Epithelial cell of esophagus (primary cell): ENCODE results near the gene NKX6-2.
"Not testable (repeated sequence)": the region's sequence is repeated elsewhere in the genome, so short reads cannot be mapped to it uniquely, and the experiment has no call there.

Source experiments
- DNase-seq: peaks from one replicate; pipeline ENCODE4 v3.0.0; 2010; ENCODE audit warnings: low read depth
- H3K4me3 ChIP-seq: 2 replicates; pipeline ENCODE4 v1.5.1; 2011; ENCODE audit warnings: mild to moderate bottlenecking, low read length, control low read depth
- TF ChIP-seq, protein P1 (sequence below): IDR thresholded peaks from 2 replicates; pipeline ENCODE4 v1.5.1; 2011; ENCODE audit warnings: low read depth, mild to moderate bottlenecking, low read length, control low read depth, inconsistent platforms; ENCODE audit not compliant: insufficient read depth; ENCODE audit errors: missing control alignments

The NKX6-2 gene

GRCh38 chr10:132802694-132803320, 16.9 kb upstream of the NKX6-2 start:
- no peak overlapping the region for H3K4me3 ChIP-seq
- no peak for DNase-seq
- TF ChIP-seq, protein P1, sequence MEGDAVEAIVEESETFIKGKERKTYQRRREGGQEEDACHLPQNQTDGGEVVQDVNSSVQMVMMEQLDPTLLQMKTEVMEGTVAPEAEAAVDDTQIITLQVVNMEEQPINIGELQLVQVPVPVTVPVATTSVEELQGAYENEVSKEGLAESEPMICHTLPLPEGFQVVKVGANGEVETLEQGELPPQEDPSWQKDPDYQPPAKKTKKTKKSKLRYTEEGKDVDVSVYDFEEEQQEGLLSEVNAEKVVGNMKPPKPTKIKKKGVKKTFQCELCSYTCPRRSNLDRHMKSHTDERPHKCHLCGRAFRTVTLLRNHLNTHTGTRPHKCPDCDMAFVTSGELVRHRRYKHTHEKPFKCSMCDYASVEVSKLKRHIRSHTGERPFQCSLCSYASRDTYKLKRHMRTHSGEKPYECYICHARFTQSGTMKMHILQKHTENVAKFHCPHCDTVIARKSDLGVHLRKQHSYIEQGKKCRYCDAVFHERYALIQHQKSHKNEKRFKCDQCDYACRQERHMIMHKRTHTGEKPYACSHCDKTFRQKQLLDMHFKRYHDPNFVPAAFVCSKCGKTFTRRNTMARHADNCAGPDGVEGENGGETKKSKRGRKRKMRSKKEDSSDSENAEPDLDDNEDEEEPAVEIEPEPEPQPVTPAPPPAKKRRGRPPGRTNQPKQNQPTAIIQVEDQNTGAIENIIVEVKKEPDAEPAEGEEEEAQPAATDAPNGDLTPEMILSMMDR, result no peak

DNA sequence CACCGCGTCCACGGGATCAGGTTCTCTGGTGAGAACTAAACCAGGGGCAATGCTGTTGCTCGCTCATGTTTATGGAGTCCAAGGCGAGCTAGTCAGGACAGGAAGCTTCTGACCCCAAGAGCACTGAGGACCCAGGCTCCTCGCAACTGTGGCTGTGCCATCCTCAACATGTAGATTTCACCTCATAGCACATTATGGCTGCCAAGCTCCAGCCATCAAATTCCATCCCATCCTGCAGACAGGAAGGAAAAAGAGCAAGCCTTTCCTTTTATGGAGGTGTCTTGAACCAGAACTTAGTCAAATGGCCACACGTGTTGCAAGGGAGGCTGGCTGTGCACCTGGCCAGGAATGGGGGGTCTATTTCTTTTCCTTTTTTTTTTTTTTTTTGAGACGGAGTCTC, 16.1 kb upstream of the NKX6-2 start:
- no peak for DNase-seq
- no peak overlapping the region for H3K4me3 ChIP-seq
- TF ChIP-seq, protein P1, result no peak

- H3K4me3 ChIP-seq, result no peak overlapping the region
- TF ChIP-seq, protein P1, result no peak
These were observed 13.9 kb upstream of the NKX6-2 start for GRCh38 chr10:132799865-132800264.

GRCh38 chr10:132798876-132799275, 12.9 kb upstream of the NKX6-2 start:
- no peak overlapping the region for H3K4me3 ChIP-seq
- TF ChIP-seq, protein P1, result no peak
- DNase-seq, result no peak

More at GRCh38 chr10:132799865-132800264, 13.9 kb upstream of the NKX6-2 start:
- DNase-seq, result no peak

- no peak overlapping the region for H3K4me3 ChIP-seq
- TF ChIP-seq, protein P1, result no peak
- no peak for DNase-seq
These were observed 12.5 kb upstream of the NKX6-2 start for GRCh38 chr10:132798403-132798802.

DNA sequence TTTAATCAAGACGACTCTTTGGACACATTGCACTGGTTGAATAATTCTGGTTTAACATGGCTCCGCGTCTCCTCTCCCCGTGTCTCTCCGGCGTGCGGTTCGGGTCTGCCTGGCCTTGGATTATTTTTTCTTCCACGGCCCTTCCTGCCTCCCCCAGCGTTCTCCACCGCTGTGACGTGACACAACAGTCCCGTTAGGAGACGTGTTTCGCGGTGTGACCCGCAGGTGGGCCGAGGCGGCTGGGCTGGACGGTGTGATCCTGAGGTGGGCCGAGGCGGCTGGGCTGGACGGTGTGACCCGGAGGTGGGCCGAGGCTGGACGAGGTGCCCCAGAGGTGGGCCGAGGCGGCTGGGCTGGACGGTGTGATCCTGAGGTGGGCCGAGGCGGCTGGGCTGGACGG, 12.0 kb upstream of the NKX6-2 start:
- not testable (repeated sequence) for DNase-seq, H3K4me3 ChIP-seq

GRCh38 chr10:132796846-132797245, 10.9 kb upstream of the NKX6-2 start:
- no peak for DNase-seq
- TF ChIP-seq, protein P1, result no peak

More at GRCh38 chr10:132796846-132797245, 10.9 kb upstream of the NKX6-2 start:
- H3K4me3 ChIP-seq, result no peak overlapping the region
